Heart right ventricle (tissue), 16 donors: ENCODE results near the gene MRPS7. TPM values are rescaled to one million over a fixed set of nuclear protein-coding genes. Genes with fewer than 3 reads are reported as not detected.
A peak's percentile ranks its signal among the peaks of the same experiment; 100 is the strongest.

ENCODE experiments used
- ATAC-seq, 8 donors: fragments of 200-7000 bp; cut with Tn5 transposase; one replicate each; pipeline ENCODE4 v1.9.1; 2020; ENCODE audit warnings: mild to moderate bottlenecking in 8 of 8, moderate library complexity in 8 of 8, moderate number of reproducible peaks in 1 of 8
- DNase-seq, 2 donors: peaks; one replicate each; pipeline ENCODE4 v3.0.0-alpha.2; 2020
- H3K27ac ChIP-seq, 10 donors: fragments of 200-600 bp; sonication (generic) in 2 of 10; one replicate each; pipeline versions ENCODE4 v1.5.0 to v1.8.0; 2020 to 2022; ENCODE audit warnings: mild to moderate bottlenecking in 3 of 10
- H3K27me3 ChIP-seq, 7 donors: fragments of 200-600 bp; one replicate each; pipeline ENCODE4 v1.8.0; 2021 to 2022; ENCODE audit warnings: mild to moderate bottlenecking in 2 of 7
- H3K36me3 ChIP-seq, 9 donors: fragments of 200-600 bp; sonication (generic) in 1 of 9; one replicate each; pipeline versions ENCODE4 v1.5.0 to v1.8.0; 2020 to 2022; ENCODE audit warnings: mild to moderate bottlenecking in 2 of 9
- H3K4me1 ChIP-seq, 9 donors: fragments of 200-600 bp; sonication (generic) in 1 of 9; one replicate each; pipeline versions ENCODE4 v1.5.0 to v1.8.0; 2020 to 2022; ENCODE audit warnings: mild to moderate bottlenecking in 4 of 9
- H3K4me3 ChIP-seq, 10 donors: fragments of 200-600 bp; sonication (generic) in 2 of 10; one replicate each; pipeline versions ENCODE4 v1.5.0 to v1.8.0; 2020 to 2022; ENCODE audit warnings: mild to moderate bottlenecking in 7 of 10, moderate library complexity in 2 of 10
- H3K9me3 ChIP-seq, 11 donors: fragments of 200-600 bp in 10 of 11; sonication (generic) in 2 of 11; one replicate each; pipeline versions ENCODE4 v1.5.0 to v1.8.0; 2013 to 2022; ENCODE audit warnings: mild to moderate bottlenecking in 2 of 11, control low read depth in 1 of 11, moderate library complexity in 1 of 11
- CTCF ChIP-seq, 9 donors: fragments of 200-600 bp; sonication (generic) in 2 of 9; IDR thresholded peaks; one replicate each; pipeline versions ENCODE4 v1.5.0 to v1.8.0; 2021 to 2022; ENCODE audit warnings: antibody characterized with exemption in 9 of 9, mild to moderate bottlenecking in 5 of 9, moderate library complexity in 1 of 9
- WGBS, 2 donors: extraction: QIAGEN DNeasy Blood & Tissue Kit; methylation state at CpG; one replicate each; pipeline ENCODE4 v1.1.7; 2013; ENCODE audit warnings: inconsistent platforms in 1 of 2; 5-methylcytosine and 5-hydroxymethylcytosine counted together
- intact Hi-C, 10 donors: fragments of 100-400 bp; cut with DNase I; formaldehyde crosslinking; loops; one replicate each; pipeline versions ENCODE4 v1.11.1 to v1.14.2; 2022
- polyA plus RNA-seq, 2 donors: library from polyadenylated mRNA; stranded (reverse); fragments of 200-250 nt; gene quantifications; one replicate each; pipeline ENCODE4 v1.2.3, GENCODE V29; 2013
- total RNA-seq, 10 donors: library from RNA; stranded (reverse); fragmentation: NEBNext Ultra II Directional in 3 of 10; extraction: Animal tissue kit (Norgen Biotek cat#: 25700) in 3 of 10; gene quantifications; one replicate each; pipeline versions ENCODE4 v1.2.1 to v1.2.4, GENCODE V29; 2021 to 2023
- donor health status: Arrhythmogenic right ventricular cardiomyopathy.
- donor health status: ischemic (EF 13 %, LVEDD 7.1; RV severe dilation, severe dysfunction).
- donor health status: healthy with polysubstance abuse.
- donor health status: DM: no; HTN: yes; CAD: no.
- donor health status: DM: no; HTN: no; CAD: no.
- donor health status: ischemic (EF 25% LVEDD 6.9; RV normal size, moderate dysfunction).
- donor health status: ischemic (EF 25% LVEDD 5.7; RV mildly dilated, moderate dysfunction).
- donor health status: healthy.
- donor health status: DM: yes; HTN: yes; CAD: no.
- donor health status: Ischemic cardiomyopathy.
- donor health status: ischemic (EF 35%, LVEDD 5.7; RV mildly dilated, moderate dysfunction).
- donor health status: nonischemic (EF 11% LVEDD 7.7; RV severe dilation, severe dysfunction).
- donor health status: DM: yes; HTN: yes; CAD: no.
- donor health status: PGD.
- donor health status: ischemic (EF 29% LVEDD 5.4; RV normal size, mild dysfunction).
- donor health status: nonischemic (EF 23%, LVEDD 6.1; RV moderate dilation, normal function).

The MRPS7 gene
- total and polyA plus RNA-seq, 12 donors = 98.9 to 179 (median 144) TPM

- 88% methylated on average over 13 of the region's 13 CpGs for WGBS, 2 donors
- H3K9me3 ChIP-seq = no peaks in the 10 kb centered on the region
- ATAC-seq (no peak), DNase-seq (no peak)
- H3K36me3 ChIP-seq = no peaks in the 10 kb centered on the region
- peak overlapping the region in 1 of 10 donors; percentile 94 for H3K27ac ChIP-seq
- peaks cover 0 to 52% (median 5%) of the 10 kb centered on the region in 9 donors for H3K4me1 ChIP-seq
- intact Hi-C loops = no loop called here
- no peak for TF ChIP-seq CTCF (IDR thresholded peaks at IDR 0.05)
- no peak overlapping the region for H3K4me3 ChIP-seq
- no peaks in the 10 kb centered on the region for H3K27me3 ChIP-seq
Measured at GRCh38 chr17:75307957-75308731, 46.5 kb downstream of the MRPS7 start.

DNA sequence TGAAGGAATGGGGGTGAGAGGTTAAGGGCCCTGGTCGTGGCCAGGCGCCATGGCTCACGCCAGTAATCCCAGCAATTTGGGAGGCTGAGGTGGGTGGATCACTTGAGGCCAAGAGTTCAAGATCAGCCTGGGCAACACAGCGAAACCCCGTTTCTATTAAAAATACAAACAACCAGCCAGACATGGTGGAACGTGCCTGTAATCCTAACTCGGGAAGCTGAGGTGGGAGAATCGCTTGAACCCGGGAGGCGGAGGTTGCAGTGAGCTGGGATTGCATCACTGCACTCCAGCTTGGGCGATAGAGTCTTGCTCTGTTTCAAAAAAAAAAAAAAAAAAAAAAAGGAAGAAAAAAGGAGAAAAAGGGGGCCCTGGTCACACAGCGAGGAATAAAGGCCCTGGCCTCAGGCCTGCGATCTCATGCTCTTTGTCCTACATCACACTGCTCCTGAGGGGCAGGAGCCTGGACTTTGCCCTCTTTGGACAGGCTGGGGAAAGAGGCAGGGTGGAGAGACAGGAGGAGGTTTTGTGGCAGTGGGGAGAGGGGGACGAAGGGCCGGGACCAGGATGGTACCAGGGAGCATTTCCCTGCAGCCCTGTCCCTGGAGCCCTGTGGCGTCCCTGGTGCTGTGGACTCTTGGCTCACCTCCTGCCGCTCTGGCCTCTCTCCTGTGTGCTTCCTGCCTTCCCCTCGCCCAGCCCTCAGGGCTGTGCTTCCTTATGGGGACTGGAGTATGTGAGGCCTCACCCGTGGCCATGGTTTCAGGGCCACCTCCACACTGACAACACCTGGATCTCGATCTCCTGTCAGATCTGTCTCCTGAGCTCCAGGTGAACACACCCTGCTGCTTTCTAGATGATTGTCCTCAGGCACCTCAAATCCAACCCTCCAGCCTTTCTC lies 47.3 kb downstream of the MRPS7 start:
- Histone ChIP-seq H3K36me3 (no peaks in the 10 kb centered on the region), H3K4me1 (peaks cover 0 to 60% (median 5%) of the 10 kb centered on the region in 9 donors), H3K27me3 (no peaks in the 10 kb centered on the region), H3K4me3 (no peak overlapping the region), H3K27ac (peak overlapping the region in 7 of 10 donors; percentile 22 to 94 (median 49)), H3K9me3 (no peaks in the 10 kb centered on the region)
- no peak for TF ChIP-seq CTCF (IDR thresholded peaks at IDR 0.05)
- 71 to 79% methylated on average over 20 of the region's 20 CpGs for WGBS, 2 donors
- intact Hi-C loops = no loop called here
- DNase-seq (no peak), ATAC-seq (peak; percentile 32 to 72 (median 56))

- WGBS, 2 donors = 83 to 85% methylated on average over 14 of the region's 14 CpGs
- peaks cover 0 to 93% (median 4%) of the 10 kb centered on the region in 9 donors for H3K4me1 ChIP-seq
- no peaks in the 10 kb centered on the region for H3K27me3 ChIP-seq
- H3K36me3 ChIP-seq = peaks cover 0 to 21% (median 0%) of the 10 kb centered on the region in 9 donors
- intact Hi-C loops = no loop called here
- no peak overlapping the region for H3K4me3 ChIP-seq
- no peak for TF ChIP-seq CTCF (IDR thresholded peaks at IDR 0.05)
- H3K27ac ChIP-seq = peak overlapping the region in 4 of 10 donors; percentile 3 to 94 (median 52)
- DNase-seq (peak in 1 of 2 donors; percentile 26), ATAC-seq (peak in 7 of 8 donors; percentile 41 to 64 (median 60))
- H3K9me3 ChIP-seq = no peaks in the 10 kb centered on the region
Measured at GRCh38 chr17:75313941-75314551, 52.4 kb downstream of the MRPS7 start.
